OCI-M2 (cell line): ENCODE results near the gene OR11H7.
"Not testable (repeated sequence)": the region's sequence is repeated elsewhere in the genome, so short reads cannot be mapped to it uniquely, and the experiment has no call there.

Experiments
- DNase-seq: peaks from one replicate; lab custom pipeline; 2025; ENCODE audit not compliant: unreplicated experiment; lab: John Stamatoyannopoulos, UW

The OR11H7 gene

GRCh38 chr14:20228681-20229080, at the start of gene OR11H7:
Gene OR11H7 (plus strand): TSS chr14:20228981.
- no peak for DNase-seq

GRCh38 chr14:20179218-20179617, 49.6 kb upstream of the OR11H7 start:
- no peak for DNase-seq

GRCh38 chr14:20179880-20180279, 48.9 kb upstream of the OR11H7 start:
- no peak for DNase-seq

GRCh38 chr14:20180486-20180885, 48.3 kb upstream of the OR11H7 start:
- DNase-seq: no peak

- DNase-seq: no peak
These were observed 44.6 kb upstream of the OR11H7 start for GRCh38 chr14:20184181-20184580.

GRCh38 chr14:20190596-20190995, 38.2 kb upstream of the OR11H7 start, which contains the start of gene OR11G2:
Gene OR11G2 (plus strand): TSS chr14:20190896. CDS start chr14:20197438, 6,542 bp downstream.
- no peak for DNase-seq

GRCh38 chr14:20191396-20191795, 37.4 kb upstream of the OR11H7 start:
- DNase-seq: no peak

- DNase-seq: no peak
These were observed 34.7 kb upstream of the OR11H7 start for GRCh38 chr14:20194101-20194500.

- not testable (repeated sequence) for DNase-seq
These were observed 33.6 kb upstream of the OR11H7 start for GRCh38 chr14:20195170-20195569.

- no peak for DNase-seq
These were observed 32.9 kb upstream of the OR11H7 start for GRCh38 chr14:20195911-20196310.

GRCh38 chr14:20197459-20197858, 31.3 kb upstream of the OR11H7 start:
- no peak for DNase-seq

GRCh38 chr14:20198991-20199390, 29.8 kb upstream of the OR11H7 start:
- DNase-seq: no peak

- no peak for DNase-seq
These were observed 24.1 kb upstream of the OR11H7 start for GRCh38 chr14:20204721-20205120.

GRCh38 chr14:20209595-20209994, 19.2 kb upstream of the OR11H7 start:
- no peak for DNase-seq

GRCh38 chr14:20212406-20212805, 16.4 kb upstream of the OR11H7 start:
- DNase-seq: not testable (repeated sequence)

GRCh38 chr14:20215196-20215595, 13.6 kb upstream of the OR11H7 start:
- DNase-seq: no peak

- DNase-seq: no peak
These were observed 9.7 kb upstream of the OR11H7 start for GRCh38 chr14:20219033-20219432.

- DNase-seq: no peak
These were observed 5.4 kb upstream of the OR11H7 start, which contains the start of gene OR11H6 for GRCh38 chr14:20223410-20223809. Gene OR11H6 (plus strand): TSS chr14:20223710. CDS start chr14:20223710, 0 bp downstream.

GRCh38 chr14:20235415-20235814, 6.6 kb downstream of the OR11H7 start:
- DNase-seq: not testable (repeated sequence)

GRCh38 chr14:20247646-20248246, 19.0 kb downstream of the OR11H7 start:
- no peak for DNase-seq

GRCh38 chr14:20262642-20263128, 33.9 kb downstream of the OR11H7 start:
- no peak for DNase-seq

GRCh38 chr14:20264361-20264760, 35.6 kb downstream of the OR11H7 start:
- DNase-seq: not testable (repeated sequence)

- DNase-seq: no peak
These were observed 45.3 kb downstream of the OR11H7 start for GRCh38 chr14:20274062-20274461.
